GM21447 (cell line): ENCODE data around the gene CAMTA1.

Source experiments
- ATAC-seq: cut with Tn5 transposase; IDR thresholded peaks from one replicate; pipeline ENCODE4 v1.9.1; 2021; ENCODE audit not compliant: unreplicated experiment

Gene CAMTA1

DNA sequence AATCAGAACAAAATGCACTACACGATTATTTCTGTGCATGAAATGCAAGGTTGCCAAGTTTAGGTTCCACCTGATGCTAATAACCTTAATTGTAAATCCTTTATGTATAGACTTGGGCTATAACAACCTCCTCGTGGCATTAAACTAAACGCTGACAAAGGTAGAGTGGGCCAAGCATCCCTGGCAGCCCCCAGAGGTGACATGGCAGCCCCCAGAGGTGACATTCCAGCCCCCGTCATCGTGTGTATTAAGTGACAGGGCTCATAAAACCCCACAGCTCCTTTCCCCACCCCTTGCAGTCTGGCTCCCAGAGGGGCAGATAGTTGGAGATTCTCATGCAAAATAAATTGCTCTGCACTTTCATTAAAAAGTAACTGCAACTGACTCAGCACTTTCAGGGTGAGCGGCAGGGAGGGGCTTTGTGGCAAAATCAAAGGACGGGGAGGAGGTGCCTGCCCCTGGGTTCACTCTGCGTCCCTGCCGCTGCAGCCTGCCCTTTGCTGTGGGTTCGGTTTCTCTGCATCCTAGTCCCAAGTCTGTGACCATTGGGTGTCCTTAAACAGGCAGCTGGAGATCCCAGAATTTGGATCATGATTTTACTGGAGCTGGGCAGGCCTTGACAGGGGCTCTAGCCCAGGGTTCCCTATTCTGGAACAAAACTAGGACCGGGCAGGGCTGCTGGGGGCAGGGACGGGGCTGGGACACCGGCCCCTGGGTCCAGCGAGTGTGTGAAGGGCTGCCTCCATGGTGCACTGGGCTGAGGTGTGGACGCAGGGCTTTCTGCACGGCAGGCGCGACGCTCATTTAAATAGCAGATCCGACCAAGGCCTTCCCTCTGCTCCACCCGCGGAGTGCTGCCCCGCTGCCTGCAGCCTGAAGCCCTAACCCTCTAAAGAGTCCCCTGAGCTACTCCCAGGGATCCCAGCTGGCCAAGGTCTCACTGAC lies 751.0 kb downstream of the CAMTA1 start:
- no peak for ATAC-seq

DNA sequence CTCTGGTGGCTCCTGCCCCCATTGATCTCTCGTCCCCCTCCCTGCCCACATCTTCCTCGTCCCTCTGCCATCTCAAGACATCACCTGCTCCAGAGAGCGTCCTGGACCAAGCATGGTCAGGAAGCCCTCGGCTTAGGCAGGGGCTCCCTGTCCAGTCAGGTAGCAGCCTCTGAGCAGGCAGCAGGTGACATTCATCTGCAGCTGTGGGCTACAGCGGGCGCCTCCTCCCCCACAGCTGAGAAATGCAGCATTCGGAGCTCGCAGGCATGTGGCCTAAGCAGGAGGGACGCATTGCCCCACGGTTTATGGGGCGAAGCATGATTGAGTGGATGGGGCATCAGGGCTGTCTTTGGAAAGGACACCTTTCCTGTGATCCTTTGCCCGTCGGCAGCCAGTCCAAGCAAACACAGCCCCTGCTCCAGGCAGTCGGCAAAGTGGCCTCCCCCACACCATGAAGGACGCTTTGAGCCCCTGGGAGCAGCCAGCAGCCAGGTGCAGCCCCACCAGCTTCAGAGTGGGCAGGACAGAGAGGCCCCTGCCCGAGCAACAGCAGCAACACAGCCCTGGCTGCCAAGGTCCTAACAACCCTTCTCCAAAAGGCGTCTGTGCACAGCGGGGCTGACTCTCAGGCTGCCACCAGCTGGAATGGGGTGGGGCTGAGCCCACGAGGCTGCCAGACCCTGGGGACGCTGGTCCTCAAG lies 751.8 kb downstream of the CAMTA1 start:
- ATAC-seq: no peak

DNA sequence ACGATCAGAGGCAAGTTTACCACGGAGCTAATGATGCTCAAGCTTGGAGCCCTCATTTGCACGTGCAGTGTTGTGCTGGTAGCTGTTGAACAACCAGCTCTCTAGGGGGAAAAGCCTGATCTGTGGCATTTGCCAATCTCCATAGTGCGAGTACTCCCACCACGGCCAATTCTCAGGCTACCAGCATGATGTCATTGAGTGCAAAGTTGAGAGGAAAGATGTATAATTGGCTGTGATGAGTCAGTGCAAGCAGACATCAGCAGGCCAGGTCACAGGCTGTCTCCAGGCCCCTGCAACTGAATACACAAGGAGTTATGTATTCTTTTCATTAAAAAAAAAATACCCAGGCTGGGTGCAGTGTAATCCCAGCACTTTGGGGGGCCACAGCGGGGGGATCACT lies 752.8 kb downstream of the CAMTA1 start:
- ATAC-seq: no peak

DNA sequence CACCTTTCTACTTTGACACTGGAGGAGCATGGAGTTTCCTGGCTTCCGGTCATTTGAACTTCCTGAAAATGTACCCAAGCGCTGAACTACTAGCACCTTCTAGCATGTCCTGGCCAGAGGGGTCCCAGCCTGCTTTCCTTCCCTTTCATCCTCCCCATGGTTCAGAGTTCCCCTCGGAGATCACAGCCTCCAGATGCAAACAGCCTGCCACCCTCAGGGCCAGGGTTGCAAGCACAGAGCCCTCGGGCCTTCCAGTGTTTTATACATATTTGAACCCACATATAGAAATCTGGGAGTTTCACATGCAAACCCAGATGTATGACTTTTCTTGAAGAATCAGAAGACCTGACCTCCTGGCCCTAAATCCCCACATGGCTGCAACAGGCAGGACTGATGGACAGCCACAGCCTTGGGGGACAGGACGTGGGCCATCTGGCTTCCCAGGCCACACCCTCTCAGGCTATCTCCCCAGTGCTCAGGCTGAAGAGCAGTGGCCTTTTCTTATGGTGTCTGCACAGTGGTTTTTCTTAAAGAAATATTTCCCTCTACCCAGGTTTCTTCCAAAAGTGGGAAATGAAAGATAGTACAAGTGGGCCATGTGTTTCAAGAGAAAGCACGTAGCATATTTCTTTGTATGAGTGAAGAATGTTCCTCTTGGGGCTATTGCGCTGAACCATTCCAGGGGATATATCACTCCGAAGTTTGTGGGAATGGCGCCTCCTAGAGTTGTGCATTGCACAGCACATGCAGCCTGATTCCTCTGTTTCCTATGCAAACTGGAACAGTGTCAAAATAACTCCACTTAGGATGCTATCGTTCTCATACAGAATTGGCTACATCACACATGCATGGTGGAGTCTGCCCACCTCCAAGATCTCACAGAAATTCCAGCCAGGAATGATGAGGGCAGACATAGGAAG lies 753.9 kb downstream of the CAMTA1 start:
- ATAC-seq: no peak

DNA sequence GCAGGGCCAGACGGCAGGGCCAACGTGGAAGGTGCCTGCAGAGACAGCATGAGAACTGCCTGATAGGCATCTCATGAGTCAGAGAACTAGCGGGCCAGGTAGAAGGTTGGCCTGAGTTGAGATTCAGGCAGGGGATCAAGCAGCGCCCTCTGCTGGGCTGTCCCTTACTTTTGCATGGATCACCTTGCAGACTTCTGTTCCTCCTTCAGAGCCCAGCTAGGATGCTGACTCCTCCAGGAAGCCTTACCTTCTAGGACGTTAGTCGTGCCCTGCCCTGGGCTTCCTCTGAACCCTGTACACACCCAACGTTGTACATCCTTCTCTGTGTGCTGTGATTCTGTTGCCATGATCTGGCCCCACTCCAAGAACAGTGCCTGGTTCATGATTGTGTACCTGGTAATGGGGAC lies 754.5 kb downstream of the CAMTA1 start:
- ATAC-seq: no peak

DNA sequence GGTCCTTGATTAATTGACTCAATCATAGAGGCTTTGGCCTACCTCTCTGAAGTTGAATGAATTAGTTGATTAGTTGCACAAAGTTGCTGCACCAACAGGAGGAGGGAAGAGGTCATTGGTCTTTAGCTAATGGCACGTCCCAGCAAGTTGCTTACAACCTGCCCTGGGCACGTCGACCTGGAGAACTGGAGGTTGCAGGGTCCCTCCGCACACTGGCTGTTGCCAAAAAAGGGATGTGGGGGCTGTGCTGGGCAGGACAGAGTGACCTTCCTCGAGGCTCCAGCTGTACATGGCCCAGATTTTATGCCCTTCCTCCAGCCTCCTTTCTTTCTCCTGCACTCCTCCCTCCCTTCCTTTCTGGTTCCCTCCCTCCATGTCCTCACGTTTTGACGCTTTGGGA lies 755.6 kb downstream of the CAMTA1 start:
- no peak for ATAC-seq

DNA sequence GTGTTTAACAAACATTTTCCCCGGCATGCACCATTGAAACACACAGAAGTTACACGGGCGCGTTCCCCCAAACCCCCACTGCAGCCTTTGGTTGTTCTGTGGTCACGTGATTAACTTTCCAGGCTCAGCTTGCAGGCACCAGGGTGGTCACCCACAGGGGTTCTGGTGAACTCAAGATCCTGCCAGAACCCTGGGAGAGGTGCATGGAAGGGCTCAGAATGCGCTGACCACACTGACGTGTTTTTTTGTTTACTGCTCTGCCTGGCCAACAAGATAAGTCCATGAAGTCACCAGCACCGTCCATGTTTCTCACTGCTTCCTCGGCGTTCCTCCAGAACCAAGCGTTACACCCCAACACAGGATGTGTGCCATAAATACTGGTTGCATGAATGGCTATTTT lies 756.4 kb downstream of the CAMTA1 start:
- ATAC-seq: no peak

DNA sequence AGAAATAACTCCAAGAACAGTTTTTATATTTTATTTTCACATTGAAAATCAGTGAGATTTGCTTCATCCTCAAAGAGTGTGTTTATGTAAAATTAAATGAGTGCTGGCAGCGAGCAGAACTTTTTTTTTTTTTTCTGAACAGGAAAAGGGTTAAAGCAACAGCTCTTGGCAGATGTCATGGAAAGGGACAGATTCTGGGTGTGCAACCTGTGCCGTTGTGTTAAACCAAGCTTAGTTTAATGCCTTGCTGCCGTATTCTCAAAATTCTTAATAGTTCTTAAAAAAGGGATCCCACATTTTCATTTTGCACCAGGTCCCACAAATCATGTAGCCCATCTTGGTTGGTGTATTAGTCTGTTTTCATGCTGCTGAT lies 758.5 kb downstream of the CAMTA1 start:
- no peak for ATAC-seq

DNA sequence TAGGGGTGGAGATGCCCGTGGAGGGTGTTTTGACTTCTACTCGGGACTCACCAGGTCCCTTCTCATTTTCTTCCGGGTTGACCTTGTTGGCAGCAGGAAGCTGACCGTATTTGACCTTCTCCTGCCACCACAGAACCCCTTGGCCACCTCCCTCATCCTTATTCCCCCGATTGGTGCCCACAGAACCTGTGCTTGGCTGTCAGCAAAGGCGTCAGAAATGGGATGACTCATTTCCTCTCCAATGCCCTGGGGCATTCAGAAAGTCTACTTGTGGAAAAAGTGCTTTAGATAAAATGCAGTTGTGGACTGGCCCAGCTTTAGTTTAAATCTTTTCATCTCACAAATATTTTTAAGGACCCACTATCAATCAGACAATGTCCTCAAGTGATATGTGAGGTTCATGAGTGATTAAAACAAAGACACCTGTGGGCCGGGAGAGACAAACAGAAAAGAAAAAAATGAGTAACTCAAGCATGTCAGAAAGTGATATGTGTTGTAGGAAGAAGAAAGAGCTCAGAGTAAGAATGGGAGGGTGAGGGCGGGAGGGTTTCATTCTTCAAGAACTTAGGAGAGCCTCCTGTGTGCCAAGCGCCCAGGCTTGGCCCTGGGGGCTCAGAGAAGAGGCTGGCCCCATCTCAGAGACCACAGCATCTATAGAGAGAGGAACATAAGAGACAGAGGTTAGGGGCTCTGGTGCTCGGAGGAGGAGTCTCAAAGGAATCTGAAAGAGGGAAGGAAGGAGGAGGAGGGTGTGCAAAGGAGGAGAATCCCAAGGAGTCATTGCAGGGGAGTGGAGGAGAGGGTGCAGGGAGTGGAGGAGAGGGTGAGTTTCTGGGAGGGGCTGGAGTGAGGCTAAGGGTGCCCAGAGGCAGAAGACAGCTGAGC lies 764.3 kb downstream of the CAMTA1 start:
- ATAC-seq: no peak

DNA sequence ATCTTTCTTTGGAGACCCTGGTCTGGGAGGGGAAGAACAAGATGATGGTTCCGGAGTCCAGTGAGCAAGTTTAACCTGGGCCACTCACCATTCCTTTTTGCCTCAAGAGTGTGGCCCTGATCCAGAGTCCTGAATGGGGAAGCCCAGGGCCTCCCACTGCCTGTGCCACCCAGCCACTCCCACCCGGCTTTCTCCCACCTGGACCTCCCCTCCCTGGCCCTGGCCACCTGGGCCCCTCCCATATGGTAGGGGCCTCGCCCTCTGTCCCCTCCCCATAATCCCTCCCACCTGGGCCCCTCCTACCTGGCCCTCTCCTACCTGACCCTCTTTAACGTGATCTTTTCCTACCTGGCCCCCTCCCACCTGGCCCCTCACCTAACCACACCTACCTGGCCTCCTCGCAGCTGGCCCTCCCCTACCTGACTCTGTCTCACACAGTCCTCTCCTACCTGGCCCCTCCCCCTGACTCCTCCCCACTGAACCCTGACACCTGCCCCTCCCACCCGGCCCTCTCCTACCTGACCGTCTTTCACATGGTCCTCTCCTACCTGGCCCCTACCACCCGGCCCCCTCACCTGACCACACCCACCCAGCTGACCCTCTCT lies 765.1 kb downstream of the CAMTA1 start:
- no peak for ATAC-seq

DNA sequence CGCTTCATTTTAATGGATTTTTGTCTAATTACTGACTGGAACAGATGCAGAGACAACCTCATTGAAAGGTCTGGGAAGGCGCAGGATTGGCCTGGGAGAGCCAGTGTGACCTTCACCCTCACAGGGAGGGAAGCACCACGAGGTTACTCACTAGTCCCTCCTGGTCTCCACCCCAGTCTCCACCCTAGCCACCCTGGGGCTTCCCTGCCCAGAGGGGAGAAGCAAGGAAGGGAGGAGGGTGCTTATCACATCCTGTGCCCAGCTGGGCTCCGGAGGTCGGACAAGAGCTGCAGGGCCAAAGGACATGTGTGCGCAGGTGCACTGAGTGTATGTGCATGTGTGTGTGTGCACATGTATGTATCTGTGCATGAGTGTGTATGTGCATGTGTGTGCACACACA lies 765.7 kb downstream of the CAMTA1 start:
- no peak for ATAC-seq

DNA sequence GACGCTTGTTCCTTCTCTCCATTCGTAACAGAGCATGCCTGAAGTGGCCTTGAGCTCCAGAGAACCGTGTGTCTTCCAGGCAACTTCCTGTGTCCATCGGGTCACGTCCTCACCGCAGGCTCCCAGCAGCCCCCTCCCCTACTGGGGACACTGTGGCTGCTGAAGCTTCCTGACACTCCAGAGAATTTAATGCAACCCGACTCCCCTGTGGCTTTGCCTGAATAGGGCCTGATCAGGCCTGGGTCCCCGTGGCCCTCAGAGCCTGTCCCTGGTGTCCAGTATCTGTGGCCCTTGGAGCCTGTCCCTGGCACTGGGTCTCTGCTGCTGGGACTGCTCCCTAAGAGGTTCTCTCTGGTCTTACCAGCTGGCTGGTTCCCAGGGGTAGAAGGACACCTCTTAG lies 766.2 kb downstream of the CAMTA1 start:
- no peak for ATAC-seq

DNA sequence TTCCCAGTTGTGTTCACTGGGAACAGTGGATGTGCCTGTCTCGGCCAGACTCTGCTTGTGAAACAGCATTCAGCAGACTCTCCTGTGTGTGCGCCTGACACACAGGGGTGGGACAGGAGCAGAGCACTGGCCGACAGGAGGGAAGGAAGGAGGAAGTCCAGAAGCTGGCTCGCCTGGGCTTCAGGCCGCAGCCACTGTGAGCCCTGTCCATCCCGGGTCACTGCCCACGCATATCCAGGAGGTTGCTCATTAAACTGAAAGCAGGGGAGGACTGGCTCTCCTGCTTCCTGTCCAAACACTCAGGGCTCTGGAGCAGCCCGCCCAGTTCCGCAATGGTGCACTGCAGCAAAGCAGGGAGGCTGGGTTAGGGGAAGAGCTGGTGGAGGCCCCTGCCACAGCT lies 767.1 kb downstream of the CAMTA1 start:
- ATAC-seq: no peak

DNA sequence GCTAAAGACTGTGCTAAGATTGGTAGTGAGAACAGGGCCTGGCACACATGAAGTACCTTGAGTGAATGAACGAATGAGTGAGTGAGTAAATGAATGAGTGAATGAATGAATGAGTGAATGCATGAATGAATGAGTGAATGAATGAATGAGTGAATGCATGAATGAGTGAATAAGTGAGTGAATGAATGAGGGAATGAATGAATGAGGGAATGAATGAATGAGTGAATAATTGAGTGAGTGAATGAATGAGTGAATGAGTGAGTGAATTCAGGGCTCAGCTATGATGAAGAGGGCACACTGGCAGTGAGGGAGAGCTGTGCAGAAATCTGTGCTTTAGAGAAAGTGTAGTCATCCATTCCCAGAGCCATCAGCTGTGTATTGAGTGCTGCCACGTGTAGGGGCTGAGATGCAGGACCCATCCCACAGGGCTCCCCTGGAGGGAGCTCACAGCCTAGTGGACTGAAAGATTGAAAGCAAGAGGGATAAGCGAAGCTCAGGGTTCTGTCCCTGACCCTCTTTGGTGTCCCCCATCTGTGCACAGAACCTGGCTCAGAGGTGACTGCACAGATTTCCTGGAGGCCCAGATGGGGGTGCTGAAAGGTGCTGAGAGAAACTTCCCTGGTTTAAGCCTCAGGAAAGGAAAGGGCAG lies 767.9 kb downstream of the CAMTA1 start:
- ATAC-seq: no peak

DNA sequence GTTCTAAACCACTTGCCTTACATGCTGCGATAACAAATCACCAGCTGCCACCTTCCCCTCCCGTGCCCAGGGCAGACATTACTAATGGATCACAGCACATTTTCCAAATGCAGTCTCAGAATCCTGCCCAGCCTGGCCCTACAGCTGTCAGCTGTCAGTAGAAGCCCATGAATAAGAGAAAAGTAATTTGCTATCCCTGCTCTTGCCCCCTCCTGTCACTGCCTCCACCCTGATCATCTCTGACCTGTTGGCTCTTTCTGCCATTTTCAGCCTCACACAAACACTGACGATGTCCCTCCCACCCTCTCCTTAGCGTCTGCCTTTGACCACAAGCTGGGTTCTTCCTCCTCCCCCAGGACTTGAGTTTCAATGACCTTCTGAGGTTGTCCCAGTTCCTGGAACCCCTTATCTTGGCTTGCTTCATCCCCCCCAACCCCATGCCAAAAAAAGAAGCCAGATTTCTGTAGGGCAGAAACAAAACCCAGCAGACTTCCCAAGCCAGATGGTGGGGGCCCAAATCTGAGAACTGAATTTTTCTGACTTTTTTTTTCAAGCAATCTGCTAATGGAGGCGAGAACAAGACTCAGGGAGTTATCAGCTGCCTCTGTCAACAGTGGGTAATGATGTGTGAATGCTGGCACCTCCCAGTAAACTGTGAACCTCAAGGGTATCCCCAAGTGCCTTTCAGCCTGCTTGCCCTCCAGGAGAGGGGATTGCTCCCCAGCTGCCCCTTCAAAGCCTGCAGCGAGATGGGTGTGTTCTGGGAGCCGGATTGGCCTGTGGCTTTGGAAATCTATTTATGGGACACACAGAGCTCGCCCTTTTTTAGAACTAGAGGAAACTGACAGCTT lies 769.4 kb downstream of the CAMTA1 start:
- ATAC-seq: no peak

DNA sequence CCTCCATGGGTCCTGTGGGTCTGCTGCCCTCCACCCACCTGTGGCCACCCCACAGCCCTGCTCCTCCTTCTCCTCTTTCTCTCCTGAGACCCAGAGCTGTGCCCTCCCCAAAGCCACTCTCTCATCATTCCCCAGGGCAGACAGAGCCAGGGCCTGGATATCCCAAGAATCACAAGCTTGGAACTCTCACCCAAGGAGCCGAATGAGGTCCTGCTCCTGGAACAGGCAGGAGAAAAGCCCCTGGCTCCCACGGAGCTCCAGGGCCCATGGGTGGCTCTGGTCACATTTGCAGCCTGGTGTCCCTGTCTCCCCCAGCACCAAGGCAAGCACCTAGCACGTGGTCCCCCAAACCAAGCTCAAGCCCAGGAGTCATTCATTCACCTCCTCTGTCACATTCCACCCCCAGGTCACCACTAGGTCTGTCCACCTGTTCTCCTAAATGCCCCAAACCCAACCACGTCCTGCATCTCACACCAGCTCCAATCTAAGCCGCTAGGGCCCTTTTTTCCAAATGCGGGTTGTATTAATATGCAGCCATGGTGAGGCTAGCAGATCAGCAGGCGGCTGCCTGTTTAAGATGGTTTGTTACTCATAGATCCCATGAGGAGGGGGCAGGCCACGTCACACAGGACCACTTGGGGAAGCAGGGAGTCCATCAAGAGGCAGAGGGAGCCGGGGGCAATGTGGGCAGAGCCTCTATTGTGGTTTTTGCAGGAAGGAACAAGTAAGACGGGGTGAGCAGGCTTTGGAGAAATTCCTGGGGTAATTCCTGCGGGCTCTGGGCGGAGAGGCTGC lies 770.3 kb downstream of the CAMTA1 start:
- no peak for ATAC-seq

DNA sequence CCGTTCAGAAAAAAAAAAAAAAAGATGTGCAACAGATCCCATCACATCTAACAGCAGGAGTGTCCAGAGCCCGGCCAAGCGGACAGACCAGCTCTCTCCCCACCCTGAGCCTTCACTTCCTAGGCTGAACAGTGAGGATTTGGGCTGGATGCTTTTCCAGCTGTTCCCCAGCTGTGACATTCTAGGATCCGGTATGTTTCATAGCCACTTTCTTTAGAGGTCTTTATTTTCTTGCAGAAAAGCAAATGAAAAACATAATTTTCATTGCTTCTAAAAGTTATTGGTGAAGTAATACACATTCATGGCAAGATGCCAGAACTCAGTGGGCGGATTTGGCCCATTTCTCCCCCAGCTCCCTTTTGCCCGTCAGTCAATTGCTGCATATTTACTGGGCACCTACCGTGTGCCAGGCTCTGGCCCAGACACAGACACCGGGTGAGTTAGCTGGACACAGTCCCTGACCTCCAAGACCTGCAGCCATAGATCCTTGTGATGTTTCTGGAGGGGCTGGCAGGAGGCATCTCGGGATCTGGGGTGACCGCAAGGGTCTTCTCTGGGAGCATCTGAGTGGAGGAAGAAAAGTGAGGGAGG lies 772.1 kb downstream of the CAMTA1 start:
- ATAC-seq: no peak
